Measurements from ENCODE around the gene SLC6A2.

The SLC6A2 gene

GRCh38 chr16:55713103-55713502 lies 57.3 kb downstream of the SLC6A2 start:
- TF ChIP-seq, protein P1, sequence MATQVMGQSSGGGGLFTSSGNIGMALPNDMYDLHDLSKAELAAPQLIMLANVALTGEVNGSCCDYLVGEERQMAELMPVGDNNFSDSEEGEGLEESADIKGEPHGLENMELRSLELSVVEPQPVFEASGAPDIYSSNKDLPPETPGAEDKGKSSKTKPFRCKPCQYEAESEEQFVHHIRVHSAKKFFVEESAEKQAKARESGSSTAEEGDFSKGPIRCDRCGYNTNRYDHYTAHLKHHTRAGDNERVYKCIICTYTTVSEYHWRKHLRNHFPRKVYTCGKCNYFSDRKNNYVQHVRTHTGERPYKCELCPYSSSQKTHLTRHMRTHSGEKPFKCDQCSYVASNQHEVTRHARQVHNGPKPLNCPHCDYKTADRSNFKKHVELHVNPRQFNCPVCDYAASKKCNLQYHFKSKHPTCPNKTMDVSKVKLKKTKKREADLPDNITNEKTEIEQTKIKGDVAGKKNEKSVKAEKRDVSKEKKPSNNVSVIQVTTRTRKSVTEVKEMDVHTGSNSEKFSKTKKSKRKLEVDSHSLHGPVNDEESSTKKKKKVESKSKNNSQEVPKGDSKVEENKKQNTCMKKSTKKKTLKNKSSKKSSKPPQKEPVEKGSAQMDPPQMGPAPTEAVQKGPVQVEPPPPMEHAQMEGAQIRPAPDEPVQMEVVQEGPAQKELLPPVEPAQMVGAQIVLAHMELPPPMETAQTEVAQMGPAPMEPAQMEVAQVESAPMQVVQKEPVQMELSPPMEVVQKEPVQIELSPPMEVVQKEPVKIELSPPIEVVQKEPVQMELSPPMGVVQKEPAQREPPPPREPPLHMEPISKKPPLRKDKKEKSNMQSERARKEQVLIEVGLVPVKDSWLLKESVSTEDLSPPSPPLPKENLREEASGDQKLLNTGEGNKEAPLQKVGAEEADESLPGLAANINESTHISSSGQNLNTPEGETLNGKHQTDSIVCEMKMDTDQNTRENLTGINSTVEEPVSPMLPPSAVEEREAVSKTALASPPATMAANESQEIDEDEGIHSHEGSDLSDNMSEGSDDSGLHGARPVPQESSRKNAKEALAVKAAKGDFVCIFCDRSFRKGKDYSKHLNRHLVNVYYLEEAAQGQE (IDR thresholded peaks at IDR 0.05; ENCODE audit: low read depth), result no peak
- TF ChIP-seq CREB1 (IDR thresholded peaks at IDR 0.05; ENCODE audit: low read depth), result no peak

DNA sequence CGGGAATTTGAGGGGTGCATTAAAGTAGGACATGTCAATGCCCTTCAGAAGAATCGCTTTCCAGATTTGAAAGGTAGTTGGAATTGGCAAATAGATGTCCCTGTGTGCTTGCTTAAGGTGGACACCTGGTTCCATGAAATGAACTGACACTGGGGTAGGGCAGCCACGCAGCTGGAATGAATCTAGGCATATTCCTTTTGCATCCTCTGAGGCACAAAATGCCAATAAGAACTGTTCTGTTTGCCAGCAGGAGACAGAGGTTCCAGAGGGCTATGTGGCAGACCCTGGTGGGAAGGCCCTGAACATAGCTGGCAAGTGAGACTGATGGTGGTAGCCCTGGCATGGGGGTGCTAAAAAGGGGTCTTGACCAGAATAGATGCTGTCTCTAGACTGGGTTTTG lies 61.5 kb downstream of the SLC6A2 start:
- TF ChIP-seq TAF1 (IDR thresholded peaks at IDR 0.05; ENCODE audit: low read depth) (no peak), TEAD4 (IDR thresholded peaks at IDR 0.05) (no peak), CREB1 (IDR thresholded peaks at IDR 0.05; ENCODE audit: low read depth) (no peak), EGR1 (IDR thresholded peaks at IDR 0.05) (no peak), TCF12 (IDR thresholded peaks at IDR 0.05; ENCODE audit: low read depth) (no peak), NFIC (IDR thresholded peaks at IDR 0.05) (no peak), EP300 (IDR thresholded peaks at IDR 0.05; ENCODE audit: borderline replicate concordance) (no peak)
- TF ChIP-seq, protein P2, sequence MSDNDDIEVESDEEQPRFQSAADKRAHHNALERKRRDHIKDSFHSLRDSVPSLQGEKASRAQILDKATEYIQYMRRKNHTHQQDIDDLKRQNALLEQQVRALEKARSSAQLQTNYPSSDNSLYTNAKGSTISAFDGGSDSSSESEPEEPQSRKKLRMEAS (IDR thresholded peaks at IDR 0.05), result no peak
- TF ChIP-seq, protein P1 (IDR thresholded peaks at IDR 0.05; ENCODE audit: low read depth), result no peak

DNA sequence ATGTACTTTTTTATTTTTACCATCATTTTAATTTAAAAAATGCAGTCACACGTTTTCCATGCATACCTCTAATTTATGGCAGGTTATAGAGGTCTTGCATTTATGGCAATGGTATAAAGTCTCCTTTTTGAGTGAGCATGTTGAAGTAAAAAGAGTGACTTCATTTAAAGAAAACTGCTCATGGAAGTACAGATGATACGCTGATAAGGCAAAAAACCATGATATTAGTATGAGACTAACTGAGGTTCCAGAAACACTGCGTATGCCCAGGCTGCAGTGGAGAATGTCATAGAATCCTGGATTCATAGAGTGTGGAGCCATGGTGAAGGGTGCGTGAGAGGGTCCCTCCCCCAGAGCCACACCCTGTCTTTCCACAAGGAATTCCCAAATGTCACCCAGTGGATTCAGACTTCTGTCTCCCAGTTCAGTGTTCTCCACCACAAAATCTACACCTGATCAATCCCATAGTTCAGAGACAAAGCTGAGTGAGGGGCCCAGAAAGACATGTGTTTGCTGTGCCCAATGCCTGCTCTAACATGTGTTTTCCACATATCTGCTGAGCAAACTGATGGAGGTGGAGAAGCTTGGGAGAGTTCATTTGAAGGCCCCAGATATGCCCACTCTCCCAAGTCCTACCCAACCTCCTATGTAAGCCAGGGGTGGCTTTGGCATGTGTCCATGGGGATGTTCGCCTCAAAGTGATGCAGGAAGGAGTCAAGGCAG lies 69.4 kb downstream of the SLC6A2 start:
- TF ChIP-seq TEAD4 (IDR thresholded peaks at IDR 0.05) (no peak), YY1 (IDR thresholded peaks at IDR 0.05; ENCODE audit: low read depth) (no peak)

DNA sequence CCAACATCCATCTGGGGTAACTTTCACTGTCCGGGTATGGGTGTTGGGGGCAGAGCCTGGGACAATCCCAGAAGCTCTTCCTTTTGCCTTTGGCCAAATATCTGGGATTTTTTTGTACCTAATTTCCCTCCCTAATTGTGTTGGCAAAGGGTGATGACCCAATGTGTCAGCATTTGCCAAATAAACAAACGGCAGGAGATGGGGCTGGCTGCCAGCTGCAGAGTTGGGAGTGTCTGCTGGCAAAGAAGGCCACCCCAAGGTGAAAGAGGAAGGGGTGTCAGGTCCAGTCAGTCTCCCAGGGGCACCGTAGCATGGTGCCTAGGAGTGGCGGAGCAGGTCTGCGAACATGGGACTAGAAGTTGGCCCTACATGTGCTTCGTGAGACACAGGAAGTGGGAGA lies 73.0 kb downstream of the SLC6A2 start:
- TF ChIP-seq RAD21 (IDR thresholded peaks at IDR 0.05; ENCODE audit: low read depth) (no peak), NFIC (IDR thresholded peaks at IDR 0.05) (no peak), EGR1 (IDR thresholded peaks at IDR 0.05) (no peak), TEAD4 (IDR thresholded peaks at IDR 0.05) (no peak), TAF1 (IDR thresholded peaks at IDR 0.05; ENCODE audit: low read depth) (no peak), FOXM1 (IDR thresholded peaks at IDR 0.05; ENCODE audit: borderline replicate concordance, low read depth) (no peak), CREB1 (IDR thresholded peaks at IDR 0.05; ENCODE audit: low read depth) (no peak), EP300 (IDR thresholded peaks at IDR 0.05; ENCODE audit: borderline replicate concordance) (no peak), TCF12 (IDR thresholded peaks at IDR 0.05; ENCODE audit: low read depth) (no peak)
- TF ChIP-seq, protein P2 (IDR thresholded peaks at IDR 0.05), result no peak

GRCh38 chr16:55730115-55730514 lies 74.3 kb downstream of the SLC6A2 start:
- no peak for TF ChIP-seq EGR1 (IDR thresholded peaks at IDR 0.05)
- no peak for TF ChIP-seq RAD21 (IDR thresholded peaks at IDR 0.05; ENCODE audit: low read depth)
- TF ChIP-seq, protein P3, sequence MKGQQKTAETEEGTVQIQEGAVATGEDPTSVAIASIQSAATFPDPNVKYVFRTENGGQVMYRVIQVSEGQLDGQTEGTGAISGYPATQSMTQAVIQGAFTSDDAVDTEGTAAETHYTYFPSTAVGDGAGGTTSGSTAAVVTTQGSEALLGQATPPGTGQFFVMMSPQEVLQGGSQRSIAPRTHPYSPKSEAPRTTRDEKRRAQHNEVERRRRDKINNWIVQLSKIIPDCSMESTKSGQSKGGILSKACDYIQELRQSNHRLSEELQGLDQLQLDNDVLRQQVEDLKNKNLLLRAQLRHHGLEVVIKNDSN (IDR thresholded peaks at IDR 0.05), result no peak
- no peak for TF ChIP-seq CREB1 (IDR thresholded peaks at IDR 0.05; ENCODE audit: low read depth)
- no peak for TF ChIP-seq YY1 (IDR thresholded peaks at IDR 0.05; ENCODE audit: low read depth)
- no peak for TF ChIP-seq TCF12 (IDR thresholded peaks at IDR 0.05; ENCODE audit: low read depth)
- no peak for TF ChIP-seq CEBPB (IDR thresholded peaks at IDR 0.05)
- TF ChIP-seq TEAD4 (IDR thresholded peaks at IDR 0.05), result no peak
- TF ChIP-seq FOXM1 (IDR thresholded peaks at IDR 0.05; ENCODE audit: borderline replicate concordance, low read depth), result no peak
- no peak for TF ChIP-seq ZBTB7A (IDR thresholded peaks at IDR 0.05; ENCODE audit: low read depth)
- TF ChIP-seq TAF1 (IDR thresholded peaks at IDR 0.05; ENCODE audit: low read depth), result no peak
- TF ChIP-seq, protein P1 (IDR thresholded peaks at IDR 0.05; ENCODE audit: low read depth), result no peak
- no peak for TF ChIP-seq NFIC (IDR thresholded peaks at IDR 0.05)
- TF ChIP-seq, protein P2 (IDR thresholded peaks at IDR 0.05), result no peak
- TF ChIP-seq EP300 (IDR thresholded peaks at IDR 0.05; ENCODE audit: borderline replicate concordance), result no peak
